NCI-H510A (cell line): ENCODE measurements around the gene SLC38A10.

Source experiments
- DNase-seq: peaks from one replicate; lab custom pipeline; 2025; lab: John Stamatoyannopoulos, UW

SLC38A10 gene

GRCh38 chr17:81241648-81242420 lies 53.3 kb downstream of the SLC38A10 start:
- DNase-seq, result no peak

GRCh38 chr17:81241203-81241602 lies 53.9 kb downstream of the SLC38A10 start:
- DNase-seq, result no peak

GRCh38 chr17:81240761-81241160 lies 54.3 kb downstream of the SLC38A10 start:
- DNase-seq, result no peak

GRCh38 chr17:81239714-81240555 lies 55.2 kb downstream of the SLC38A10 start:
- no peak for DNase-seq

GRCh38 chr17:81238815-81239713 lies 56.0 kb downstream of the SLC38A10 start, which contains the start of the genes NDUFAF8 and TEPSIN:
NDUFAF8 (plus strand) TSS chr17:81239318; CDS start chr17:81239364, 46 bp downstream.
TEPSIN (minus strand) TSS chr17:81239055; CDS start chr17:81239033, 22 bp downstream.
- peak; percentile 98 for DNase-seq

- no peak for DNase-seq
Observed at GRCh38 chr17:81238490-81238814, 56.7 kb downstream of the SLC38A10 start.

- no peak for DNase-seq
Observed at GRCh38 chr17:81237591-81238489, 57.3 kb downstream of the SLC38A10 start.

- no peak for DNase-seq
Observed at GRCh38 chr17:81236784-81237183, 58.3 kb downstream of the SLC38A10 start.

- no peak for DNase-seq
Observed at GRCh38 chr17:81235822-81236740, 59.0 kb downstream of the SLC38A10 start.

GRCh38 chr17:81234940-81235821 lies 59.9 kb downstream of the SLC38A10 start:
- no peak for DNase-seq

- DNase-seq, result no peak
Observed at GRCh38 chr17:81234506-81234855, 60.6 kb downstream of the SLC38A10 start.

GRCh38 chr17:81233811-81234505 lies 61.1 kb downstream of the SLC38A10 start:
- DNase-seq, result no peak

GRCh38 chr17:81233316-81233715 lies 61.8 kb downstream of the SLC38A10 start:
- no peak for DNase-seq

- DNase-seq, result no peak
Observed at GRCh38 chr17:81232616-81233241, 62.4 kb downstream of the SLC38A10 start.

GRCh38 chr17:81231766-81232581 lies 63.1 kb downstream of the SLC38A10 start:
- DNase-seq, result no peak

- DNase-seq, result no peak
Observed at GRCh38 chr17:81231121-81231645, 63.9 kb downstream of the SLC38A10 start.
